ENCODE data around the gene SFXN2.

Gene SFXN2

GRCh38 chr10:102729029-102730026 is 14.9 kb downstream of the SFXN2 start:
- DNase-seq, result peak; percentile 93
- Mint-ChIP-seq H3K9me3 (peaks cover 6% of the 10 kb centered on the region), H3K4me1 (peaks cover 24% of the 10 kb centered on the region), H3K27ac (peak overlapping the region; percentile 81), H3K4me3 (no peak overlapping the region), H3K36me3 (ENCODE audit: low read depth) (peaks cover 59% of the 10 kb centered on the region), H3K27me3 (ENCODE audit: low read depth, poor library complexity) (no peaks in the 10 kb centered on the region)
- TF ChIP-seq, protein P1, sequence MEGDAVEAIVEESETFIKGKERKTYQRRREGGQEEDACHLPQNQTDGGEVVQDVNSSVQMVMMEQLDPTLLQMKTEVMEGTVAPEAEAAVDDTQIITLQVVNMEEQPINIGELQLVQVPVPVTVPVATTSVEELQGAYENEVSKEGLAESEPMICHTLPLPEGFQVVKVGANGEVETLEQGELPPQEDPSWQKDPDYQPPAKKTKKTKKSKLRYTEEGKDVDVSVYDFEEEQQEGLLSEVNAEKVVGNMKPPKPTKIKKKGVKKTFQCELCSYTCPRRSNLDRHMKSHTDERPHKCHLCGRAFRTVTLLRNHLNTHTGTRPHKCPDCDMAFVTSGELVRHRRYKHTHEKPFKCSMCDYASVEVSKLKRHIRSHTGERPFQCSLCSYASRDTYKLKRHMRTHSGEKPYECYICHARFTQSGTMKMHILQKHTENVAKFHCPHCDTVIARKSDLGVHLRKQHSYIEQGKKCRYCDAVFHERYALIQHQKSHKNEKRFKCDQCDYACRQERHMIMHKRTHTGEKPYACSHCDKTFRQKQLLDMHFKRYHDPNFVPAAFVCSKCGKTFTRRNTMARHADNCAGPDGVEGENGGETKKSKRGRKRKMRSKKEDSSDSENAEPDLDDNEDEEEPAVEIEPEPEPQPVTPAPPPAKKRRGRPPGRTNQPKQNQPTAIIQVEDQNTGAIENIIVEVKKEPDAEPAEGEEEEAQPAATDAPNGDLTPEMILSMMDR (IDR thresholded peaks at IDR 0.05), result peak; percentile 91

- peaks cover 61% of the 10 kb centered on the region for H3K36me3 Mint-ChIP-seq (ENCODE audit: low read depth)
- DNase-seq, result no peak
- TF ChIP-seq, protein P1 (IDR thresholded peaks at IDR 0.05), result no peak
- no peaks in the 10 kb centered on the region for H3K9me3 Mint-ChIP-seq
- peaks cover 29% of the 10 kb centered on the region for H3K4me1 Mint-ChIP-seq
- H3K4me3 Mint-ChIP-seq, result no peak overlapping the region
- no peak overlapping the region for H3K27ac Mint-ChIP-seq
- H3K27me3 Mint-ChIP-seq (ENCODE audit: low read depth, poor library complexity), result no peaks in the 10 kb centered on the region
Measured at GRCh38 chr10:102731222-102731800, 16.9 kb downstream of the SFXN2 start.

DNA sequence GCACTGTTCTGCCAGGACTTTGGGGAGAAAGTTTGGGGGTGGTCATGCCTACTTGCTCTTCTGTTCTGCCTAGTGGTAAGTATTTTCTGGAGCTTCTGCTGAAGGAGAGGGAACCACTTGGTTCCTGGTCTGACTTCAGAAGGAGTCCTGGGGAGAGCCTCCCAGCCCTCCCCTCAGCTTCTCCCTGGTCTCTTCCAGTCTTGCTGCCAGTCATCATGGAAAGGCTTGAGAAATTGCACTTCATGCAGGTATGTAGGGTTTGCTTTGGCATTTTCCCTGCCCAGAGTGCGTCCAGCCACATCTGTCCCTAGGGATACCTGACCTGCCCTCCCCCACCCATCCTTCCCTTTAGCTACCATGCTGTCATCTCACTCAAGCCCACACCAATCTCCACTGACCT is 18.2 kb downstream of the SFXN2 start:
- TF ChIP-seq, protein P1 (IDR thresholded peaks at IDR 0.05), result no peak
- no peaks in the 10 kb centered on the region for H3K9me3 Mint-ChIP-seq
- peaks cover 26% of the 10 kb centered on the region for H3K4me1 Mint-ChIP-seq
- peak overlapping the region; percentile 85 for H3K27ac Mint-ChIP-seq
- H3K36me3 Mint-ChIP-seq (ENCODE audit: low read depth), result peaks cover 54% of the 10 kb centered on the region
- no peak overlapping the region for H3K4me3 Mint-ChIP-seq
- DNase-seq, result no peak
- H3K27me3 Mint-ChIP-seq (ENCODE audit: low read depth, poor library complexity), result no peaks in the 10 kb centered on the region

DNA sequence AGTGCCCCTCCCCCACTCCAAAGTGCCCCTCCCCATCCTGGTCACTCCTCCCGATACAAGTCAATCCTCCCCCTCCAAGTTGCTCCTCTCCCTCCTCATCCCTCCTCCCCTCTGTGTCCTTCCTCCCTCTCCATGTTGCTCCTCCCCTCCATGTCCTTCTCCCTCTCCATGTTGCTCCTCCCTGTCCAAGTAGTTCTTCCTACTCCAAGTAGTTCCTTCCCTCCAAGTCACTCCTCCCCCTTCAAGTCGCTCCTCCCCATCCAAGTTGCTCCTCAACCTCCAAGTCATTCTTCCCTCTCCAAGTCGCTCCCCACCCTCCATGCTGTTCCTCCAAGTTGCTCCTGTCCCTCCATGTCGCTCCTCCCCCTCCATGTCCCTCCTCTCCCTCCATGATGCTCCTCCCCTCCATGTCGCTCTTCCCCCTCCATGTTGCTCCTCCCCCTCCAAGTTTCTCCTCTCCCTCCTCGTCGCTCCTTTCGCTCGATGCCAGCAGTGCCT is 20.7 kb downstream of the SFXN2 start:
- H3K4me1 Mint-ChIP-seq, result peaks cover 12% of the 10 kb centered on the region
- DNase-seq, result no peak
- no peaks in the 10 kb centered on the region for H3K9me3 Mint-ChIP-seq
- peaks cover 50% of the 10 kb centered on the region for H3K36me3 Mint-ChIP-seq (ENCODE audit: low read depth)
- H3K4me3 Mint-ChIP-seq, result no peak overlapping the region
- H3K27ac Mint-ChIP-seq, result peak overlapping the region; percentile 96
- no peaks in the 10 kb centered on the region for H3K27me3 Mint-ChIP-seq (ENCODE audit: low read depth, poor library complexity)
- TF ChIP-seq, protein P1 (IDR thresholded peaks at IDR 0.05), result no peak

DNA sequence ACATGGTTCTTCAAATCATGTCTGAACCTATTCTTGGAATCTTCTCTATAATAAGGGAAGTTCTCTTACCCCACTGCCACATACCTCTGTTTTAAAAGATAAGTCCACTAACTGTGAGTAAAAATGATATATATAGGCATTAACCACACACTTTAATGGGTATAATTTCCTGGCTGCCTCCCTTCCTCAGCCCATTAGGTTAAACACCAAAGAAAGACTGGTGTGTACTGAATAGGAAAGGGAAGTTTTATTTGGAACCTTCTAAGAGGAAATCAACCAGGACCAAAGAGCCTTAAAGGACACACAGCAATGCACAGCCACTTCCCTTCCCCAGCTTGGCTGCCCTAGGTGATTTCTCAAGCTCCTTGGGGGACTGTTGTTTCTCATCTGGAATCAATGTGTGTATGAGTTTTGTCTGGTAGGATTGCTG is 24.3 kb downstream of the SFXN2 start:
- DNase-seq, result no peak
- Mint-ChIP-seq H3K4me1 (peaks cover 22% of the 10 kb centered on the region), H3K27me3 (ENCODE audit: low read depth, poor library complexity) (no peaks in the 10 kb centered on the region), H3K9me3 (no peaks in the 10 kb centered on the region), H3K4me3 (no peak overlapping the region), H3K36me3 (ENCODE audit: low read depth) (peaks cover 30% of the 10 kb centered on the region), H3K27ac (peak overlapping the region; percentile 36)
- TF ChIP-seq, protein P1 (IDR thresholded peaks at IDR 0.05), result no peak
